Liver (tissue), 9 donors: ENCODE measurements around the gene CLIC1. TPM values are rescaled to one million over a fixed set of nuclear protein-coding genes. Genes with fewer than 3 reads are reported as not detected.

Source experiments
- DNase-seq: peaks from one replicate; pipeline ENCODE4 v3.0.0-alpha.2; 2017; ENCODE audit warnings: low spot score
- H3K27ac ChIP-seq, 2 donors: one replicate each; pipeline ENCODE4 v1.7.0; 2013; ENCODE audit warnings: inconsistent platforms in 2 of 2, low read length in 2 of 2, control low read depth in 1 of 2, low read depth in 1 of 2, mild to moderate bottlenecking in 1 of 2
- H3K27me3 ChIP-seq, 4 donors: one replicate each; pipeline versions ENCODE4 v1.6.1 to v1.7.0; 2013; ENCODE audit warnings: low read length in 3 of 4, inconsistent platforms in 1 of 4, mild to moderate bottlenecking in 1 of 4, moderate library complexity in 1 of 4; ENCODE audit not compliant: control insufficient read depth in 4 of 4, insufficient read depth in 4 of 4
- H3K36me3 ChIP-seq, 4 donors: one replicate each; pipeline versions ENCODE4 v1.6.1 to v1.7.0; 2013; ENCODE audit warnings: low read length in 3 of 4, mild to moderate bottlenecking in 3 of 4, low read depth in 1 of 4, moderate library complexity in 1 of 4; ENCODE audit not compliant: control insufficient read depth in 4 of 4, insufficient read depth in 3 of 4
- H3K4me1 ChIP-seq, 4 donors: one replicate each; pipeline versions ENCODE4 v1.6.1 to v1.7.0; 2013; ENCODE audit warnings: low read length in 3 of 4, mild to moderate bottlenecking in 3 of 4, moderate library complexity in 1 of 4; ENCODE audit not compliant: control insufficient read depth in 4 of 4, insufficient read depth in 4 of 4
- H3K4me3 ChIP-seq, 3 donors: one replicate each; pipeline versions ENCODE4 v1.6.1 to v1.7.0; 2013; ENCODE audit warnings: low read length in 3 of 3, control low read depth in 1 of 3, low read depth in 1 of 3, mild to moderate bottlenecking in 1 of 3
- H3K9ac ChIP-seq, 2 donors: one replicate each; pipeline ENCODE4 v1.7.0; 2013; ENCODE audit warnings: low read length in 2 of 2, mild to moderate bottlenecking in 2 of 2, moderate library complexity in 2 of 2, control low read depth in 1 of 2, low read depth in 1 of 2
- H3K9me3 ChIP-seq, 4 donors: one replicate each; pipeline versions ENCODE4 v1.6.1 to v1.7.0; 2013; ENCODE audit warnings: low read length in 3 of 4; ENCODE audit not compliant: control insufficient read depth in 4 of 4
- EGR1 ChIP-seq, 2 donors: IDR thresholded peaks; 2 replicates each; pipeline ENCODE4 v1.6.1; 2016 to 2018; ENCODE audit warnings: antibody characterized with exemption in 2 of 2, low read depth in 2 of 2
- FOXA1 ChIP-seq: IDR thresholded peaks from 2 replicates; pipeline ENCODE4 v1.6.1; 2016; ENCODE audit warnings: antibody characterized with exemption
- FOXA2 ChIP-seq: IDR thresholded peaks from 2 replicates; pipeline ENCODE4 v1.6.1; 2016; ENCODE audit warnings: antibody characterized with exemption
- GABPA ChIP-seq, 2 donors: IDR thresholded peaks in 1 of 2; conservative IDR thresholded peaks in 1 of 2; 2 replicates each; pipeline ENCODE4 v1.6.1; 2016; ENCODE audit warnings: antibody characterized with exemption in 2 of 2, mild to moderate bottlenecking in 1 of 2, moderate library complexity in 1 of 2
- HNF4A ChIP-seq, 2 donors: conservative IDR thresholded peaks; 2 replicates each; pipeline ENCODE4 v1.6.1; 2016; ENCODE audit warnings: antibody characterized with exemption in 2 of 2, mild to moderate bottlenecking in 2 of 2
- HNF4G ChIP-seq: IDR thresholded peaks from 2 replicates; pipeline ENCODE4 v1.6.1; 2016; ENCODE audit warnings: antibody characterized with exemption
- JUND ChIP-seq, 2 donors: IDR thresholded peaks; 2 replicates each; pipeline ENCODE4 v1.6.1; 2016; ENCODE audit warnings: antibody characterized with exemption in 2 of 2
- NR2F2 ChIP-seq: IDR thresholded peaks from 2 replicates; pipeline ENCODE4 v1.6.1; 2016; ENCODE audit warnings: antibody characterized with exemption
- RAD21 ChIP-seq, 2 donors: IDR thresholded peaks; 2 replicates each; pipeline ENCODE4 v1.6.1; 2016; ENCODE audit warnings: antibody characterized with exemption in 2 of 2, mild to moderate bottlenecking in 2 of 2
- RXRA ChIP-seq, 2 donors: IDR thresholded peaks; 2 replicates each; pipeline ENCODE4 v1.6.1; 2017 to 2018; ENCODE audit warnings: antibody characterized with exemption in 2 of 2, mild to moderate bottlenecking in 1 of 2
- SP1 ChIP-seq: IDR thresholded peaks from 2 replicates; pipeline ENCODE4 v1.6.1; 2018; ENCODE audit warnings: antibody characterized with exemption, mild to moderate bottlenecking
- TAF1 ChIP-seq: conservative IDR thresholded peaks from 2 replicates; pipeline ENCODE4 v1.6.1; 2016; ENCODE audit warnings: antibody characterized with exemption, mild to moderate bottlenecking
- YY1 ChIP-seq: IDR thresholded peaks from 2 replicates; pipeline ENCODE4 v1.6.1; 2016; ENCODE audit warnings: antibody characterized with exemption, mild to moderate bottlenecking
- WGBS: extraction: QIAGEN DNeasy Blood & Tissue Kit; methylation state at CpG from one replicate; pipeline ENCODE4 v1.1.7; 2013; 5-methylcytosine and 5-hydroxymethylcytosine counted together
- polyA plus RNA-seq, 2 donors: library from polyadenylated mRNA; stranded (reverse) in 1 of 2; unstranded in 1 of 2; fragments of 200-250 nt in 1 of 2; fragments of >200 nt in 1 of 2; fragmentation: Nextera tagmentation in 1 of 2; extraction: Ambion mirVana in 1 of 2; gene quantifications; one replicate each; pipeline versions ENCODE4 v1.2.1 to v1.2.3, GENCODE V29; 2013 to 2015
- total RNA-seq, 2 donors: library from RNA; depleted of rRNA; stranded (reverse); fragments of >200 nt; gene quantifications; one replicate each; pipeline ENCODE4 v1.2.3, GENCODE V29; 2014
- TF ChIP-seq, protein P1 (sequence below): IDR thresholded peaks from 2 replicates; pipeline ENCODE4 v1.6.1; 2016; ENCODE audit warnings: antibody characterized with exemption, mild to moderate bottlenecking
- TF ChIP-seq, protein P2 (sequence below): fragments of 150-350 bp; IDR thresholded peaks from 2 replicates; pipeline ENCODE4 v1.5.1; 2017; ENCODE audit warnings: improper control_type of control experiment, low read depth, low read length; ENCODE audit not compliant: missing input control
- TF ChIP-seq, protein P3 (sequence below): IDR thresholded peaks from 2 replicates; pipeline ENCODE4 v1.6.1; 2016; ENCODE audit warnings: antibody characterized with exemption
- TF ChIP-seq, protein P4 (sequence below): IDR thresholded peaks from 2 replicates; pipeline ENCODE4 v1.6.1; 2016; ENCODE audit warnings: antibody characterized with exemption
- TF ChIP-seq, protein P5 (sequence below): IDR thresholded peaks from 2 replicates; pipeline ENCODE4 v1.6.1; 2016; ENCODE audit warnings: antibody characterized with exemption
- donor health status: healthy.
- donor health status: healthy.
- donor health status: healthy.
- donor health status: healthy.
- donor health status: healthy.

The CLIC1 gene
- total and polyA plus RNA-seq, 4 donors = 56.5 to 124 (median 64.5) TPM

DNA sequence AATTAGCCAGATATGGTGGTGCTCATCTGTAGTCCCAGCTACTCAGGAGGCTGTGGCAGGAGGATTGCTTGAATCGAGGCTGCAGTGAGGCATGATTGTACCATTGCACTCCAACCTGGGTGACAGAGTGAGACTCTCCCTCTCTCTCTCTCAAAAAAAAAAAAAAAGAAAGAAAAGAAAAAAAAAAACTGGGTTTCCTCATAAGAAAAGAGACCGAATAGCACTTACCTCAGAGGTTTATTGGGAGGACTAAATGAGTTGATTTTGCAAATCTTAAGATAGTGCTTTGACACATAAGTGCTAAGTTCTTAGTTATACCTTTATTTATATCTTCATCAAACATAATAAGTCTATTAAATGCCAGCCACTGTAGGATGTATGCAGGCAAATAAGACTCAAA, 34.5 kb upstream of the CLIC1 start:
- H3K4me3 ChIP-seq = no peak overlapping the region
- peaks cover 5 to 17% (median 9%) of the 10 kb centered on the region in 4 donors for H3K4me1 ChIP-seq
- no peaks in the 10 kb centered on the region for H3K9me3 ChIP-seq
- H3K9ac ChIP-seq = no peak overlapping the region
- no peaks in the 10 kb centered on the region for H3K36me3 ChIP-seq
- no peaks in the 10 kb centered on the region for H3K27me3 ChIP-seq
- no peak overlapping the region for H3K27ac ChIP-seq
- WGBS = 85% methylated on average over 2 of the region's 2 CpGs
- TF ChIP-seq, protein P1, sequence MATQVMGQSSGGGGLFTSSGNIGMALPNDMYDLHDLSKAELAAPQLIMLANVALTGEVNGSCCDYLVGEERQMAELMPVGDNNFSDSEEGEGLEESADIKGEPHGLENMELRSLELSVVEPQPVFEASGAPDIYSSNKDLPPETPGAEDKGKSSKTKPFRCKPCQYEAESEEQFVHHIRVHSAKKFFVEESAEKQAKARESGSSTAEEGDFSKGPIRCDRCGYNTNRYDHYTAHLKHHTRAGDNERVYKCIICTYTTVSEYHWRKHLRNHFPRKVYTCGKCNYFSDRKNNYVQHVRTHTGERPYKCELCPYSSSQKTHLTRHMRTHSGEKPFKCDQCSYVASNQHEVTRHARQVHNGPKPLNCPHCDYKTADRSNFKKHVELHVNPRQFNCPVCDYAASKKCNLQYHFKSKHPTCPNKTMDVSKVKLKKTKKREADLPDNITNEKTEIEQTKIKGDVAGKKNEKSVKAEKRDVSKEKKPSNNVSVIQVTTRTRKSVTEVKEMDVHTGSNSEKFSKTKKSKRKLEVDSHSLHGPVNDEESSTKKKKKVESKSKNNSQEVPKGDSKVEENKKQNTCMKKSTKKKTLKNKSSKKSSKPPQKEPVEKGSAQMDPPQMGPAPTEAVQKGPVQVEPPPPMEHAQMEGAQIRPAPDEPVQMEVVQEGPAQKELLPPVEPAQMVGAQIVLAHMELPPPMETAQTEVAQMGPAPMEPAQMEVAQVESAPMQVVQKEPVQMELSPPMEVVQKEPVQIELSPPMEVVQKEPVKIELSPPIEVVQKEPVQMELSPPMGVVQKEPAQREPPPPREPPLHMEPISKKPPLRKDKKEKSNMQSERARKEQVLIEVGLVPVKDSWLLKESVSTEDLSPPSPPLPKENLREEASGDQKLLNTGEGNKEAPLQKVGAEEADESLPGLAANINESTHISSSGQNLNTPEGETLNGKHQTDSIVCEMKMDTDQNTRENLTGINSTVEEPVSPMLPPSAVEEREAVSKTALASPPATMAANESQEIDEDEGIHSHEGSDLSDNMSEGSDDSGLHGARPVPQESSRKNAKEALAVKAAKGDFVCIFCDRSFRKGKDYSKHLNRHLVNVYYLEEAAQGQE = no peak
- TF ChIP-seq YY1 = no peak
- no peak for TF ChIP-seq TAF1
- no peak for TF ChIP-seq FOXA2
- TF ChIP-seq RXRA (IDR thresholded peaks at IDR 0.05) = no peak
- no peak for TF ChIP-seq SP1
- TF ChIP-seq, protein P2, sequence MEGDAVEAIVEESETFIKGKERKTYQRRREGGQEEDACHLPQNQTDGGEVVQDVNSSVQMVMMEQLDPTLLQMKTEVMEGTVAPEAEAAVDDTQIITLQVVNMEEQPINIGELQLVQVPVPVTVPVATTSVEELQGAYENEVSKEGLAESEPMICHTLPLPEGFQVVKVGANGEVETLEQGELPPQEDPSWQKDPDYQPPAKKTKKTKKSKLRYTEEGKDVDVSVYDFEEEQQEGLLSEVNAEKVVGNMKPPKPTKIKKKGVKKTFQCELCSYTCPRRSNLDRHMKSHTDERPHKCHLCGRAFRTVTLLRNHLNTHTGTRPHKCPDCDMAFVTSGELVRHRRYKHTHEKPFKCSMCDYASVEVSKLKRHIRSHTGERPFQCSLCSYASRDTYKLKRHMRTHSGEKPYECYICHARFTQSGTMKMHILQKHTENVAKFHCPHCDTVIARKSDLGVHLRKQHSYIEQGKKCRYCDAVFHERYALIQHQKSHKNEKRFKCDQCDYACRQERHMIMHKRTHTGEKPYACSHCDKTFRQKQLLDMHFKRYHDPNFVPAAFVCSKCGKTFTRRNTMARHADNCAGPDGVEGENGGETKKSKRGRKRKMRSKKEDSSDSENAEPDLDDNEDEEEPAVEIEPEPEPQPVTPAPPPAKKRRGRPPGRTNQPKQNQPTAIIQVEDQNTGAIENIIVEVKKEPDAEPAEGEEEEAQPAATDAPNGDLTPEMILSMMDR = no peak
- no peak for TF ChIP-seq HNF4A (conservative IDR thresholded peaks at IDR 0.05)
- TF ChIP-seq, protein P3, sequence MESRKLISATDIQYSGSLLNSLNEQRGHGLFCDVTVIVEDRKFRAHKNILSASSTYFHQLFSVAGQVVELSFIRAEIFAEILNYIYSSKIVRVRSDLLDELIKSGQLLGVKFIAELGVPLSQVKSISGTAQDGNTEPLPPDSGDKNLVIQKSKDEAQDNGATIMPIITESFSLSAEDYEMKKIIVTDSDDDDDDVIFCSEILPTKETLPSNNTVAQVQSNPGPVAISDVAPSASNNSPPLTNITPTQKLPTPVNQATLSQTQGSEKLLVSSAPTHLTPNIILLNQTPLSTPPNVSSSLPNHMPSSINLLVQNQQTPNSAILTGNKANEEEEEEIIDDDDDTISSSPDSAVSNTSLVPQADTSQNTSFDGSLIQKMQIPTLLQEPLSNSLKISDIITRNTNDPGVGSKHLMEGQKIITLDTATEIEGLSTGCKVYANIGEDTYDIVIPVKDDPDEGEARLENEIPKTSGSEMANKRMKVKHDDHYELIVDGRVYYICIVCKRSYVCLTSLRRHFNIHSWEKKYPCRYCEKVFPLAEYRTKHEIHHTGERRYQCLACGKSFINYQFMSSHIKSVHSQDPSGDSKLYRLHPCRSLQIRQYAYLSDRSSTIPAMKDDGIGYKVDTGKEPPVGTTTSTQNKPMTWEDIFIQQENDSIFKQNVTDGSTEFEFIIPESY = no peak
- no peak for TF ChIP-seq GABPA (IDR thresholded peaks at IDR 0.05 in 1 of 2, conservative IDR thresholded peaks at IDR 0.05 in 1 of 2)
- no peak for TF ChIP-seq EGR1 (IDR thresholded peaks at IDR 0.05; ENCODE audit: low read depth in 2 of 2)
- no peak for TF ChIP-seq JUND (IDR thresholded peaks at IDR 0.05)
- no peak for TF ChIP-seq FOXA1
- TF ChIP-seq HNF4G = no peak
- TF ChIP-seq, protein P4, sequence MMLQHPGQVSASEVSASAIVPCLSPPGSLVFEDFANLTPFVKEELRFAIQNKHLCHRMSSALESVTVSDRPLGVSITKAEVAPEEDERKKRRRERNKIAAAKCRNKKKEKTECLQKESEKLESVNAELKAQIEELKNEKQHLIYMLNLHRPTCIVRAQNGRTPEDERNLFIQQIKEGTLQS = no peak
- no peak for TF ChIP-seq RAD21 (IDR thresholded peaks at IDR 0.05)
- TF ChIP-seq, protein P5, sequence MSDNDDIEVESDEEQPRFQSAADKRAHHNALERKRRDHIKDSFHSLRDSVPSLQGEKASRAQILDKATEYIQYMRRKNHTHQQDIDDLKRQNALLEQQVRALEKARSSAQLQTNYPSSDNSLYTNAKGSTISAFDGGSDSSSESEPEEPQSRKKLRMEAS = no peak
- TF ChIP-seq NR2F2 = no peak
- DNase-seq = no peak
